LNCAP (cell line): ENCODE data around the gene CCDC141.

Experiments
- TF ChIP-seq, protein P1 (sequence below): fragments of 450-650 bp; IDR thresholded peaks from 2 replicates; pipeline ENCODE4 v1.5.1; 2017; ENCODE audit warnings: mild to moderate bottlenecking

CCDC141 gene

DNA sequence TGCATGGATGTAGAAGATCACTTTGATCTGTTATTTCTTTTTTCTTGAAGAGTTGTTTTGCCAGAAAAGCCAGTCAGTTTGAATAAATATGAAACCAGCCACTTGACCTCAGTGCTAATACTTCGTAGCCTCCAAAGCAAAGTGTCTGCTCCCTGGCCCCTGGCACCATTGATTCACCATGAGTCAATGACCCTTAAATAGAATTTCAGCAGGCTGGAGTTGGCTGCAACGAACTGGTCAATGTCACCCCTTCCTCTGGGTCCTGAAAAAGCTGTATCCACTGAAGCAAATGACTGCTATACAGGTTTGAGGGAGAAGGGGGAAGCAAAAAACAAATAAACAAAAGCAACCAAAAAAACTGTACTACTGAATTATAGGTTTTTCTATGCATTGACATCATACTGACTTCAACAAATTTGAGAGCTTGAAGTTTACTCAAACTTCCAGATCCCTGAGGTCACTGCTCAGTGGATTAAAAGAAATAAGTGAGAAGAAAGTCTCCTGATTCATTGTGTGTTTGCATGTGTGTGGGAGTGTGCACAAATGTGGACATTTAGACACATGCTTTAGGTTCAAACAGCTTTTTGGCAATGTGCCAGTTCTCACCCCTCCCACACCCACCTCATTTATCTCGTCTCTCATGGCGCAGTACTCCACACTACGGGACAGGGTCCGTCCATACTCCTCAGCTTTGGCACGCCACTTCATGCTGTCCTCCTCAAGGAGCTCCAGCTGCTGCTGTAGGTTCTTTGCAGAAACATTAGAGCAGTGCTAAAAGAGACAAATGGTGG is 184.6 kb downstream of the CCDC141 start:
- TF ChIP-seq, protein P1, sequence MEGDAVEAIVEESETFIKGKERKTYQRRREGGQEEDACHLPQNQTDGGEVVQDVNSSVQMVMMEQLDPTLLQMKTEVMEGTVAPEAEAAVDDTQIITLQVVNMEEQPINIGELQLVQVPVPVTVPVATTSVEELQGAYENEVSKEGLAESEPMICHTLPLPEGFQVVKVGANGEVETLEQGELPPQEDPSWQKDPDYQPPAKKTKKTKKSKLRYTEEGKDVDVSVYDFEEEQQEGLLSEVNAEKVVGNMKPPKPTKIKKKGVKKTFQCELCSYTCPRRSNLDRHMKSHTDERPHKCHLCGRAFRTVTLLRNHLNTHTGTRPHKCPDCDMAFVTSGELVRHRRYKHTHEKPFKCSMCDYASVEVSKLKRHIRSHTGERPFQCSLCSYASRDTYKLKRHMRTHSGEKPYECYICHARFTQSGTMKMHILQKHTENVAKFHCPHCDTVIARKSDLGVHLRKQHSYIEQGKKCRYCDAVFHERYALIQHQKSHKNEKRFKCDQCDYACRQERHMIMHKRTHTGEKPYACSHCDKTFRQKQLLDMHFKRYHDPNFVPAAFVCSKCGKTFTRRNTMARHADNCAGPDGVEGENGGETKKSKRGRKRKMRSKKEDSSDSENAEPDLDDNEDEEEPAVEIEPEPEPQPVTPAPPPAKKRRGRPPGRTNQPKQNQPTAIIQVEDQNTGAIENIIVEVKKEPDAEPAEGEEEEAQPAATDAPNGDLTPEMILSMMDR = no peak

DNA sequence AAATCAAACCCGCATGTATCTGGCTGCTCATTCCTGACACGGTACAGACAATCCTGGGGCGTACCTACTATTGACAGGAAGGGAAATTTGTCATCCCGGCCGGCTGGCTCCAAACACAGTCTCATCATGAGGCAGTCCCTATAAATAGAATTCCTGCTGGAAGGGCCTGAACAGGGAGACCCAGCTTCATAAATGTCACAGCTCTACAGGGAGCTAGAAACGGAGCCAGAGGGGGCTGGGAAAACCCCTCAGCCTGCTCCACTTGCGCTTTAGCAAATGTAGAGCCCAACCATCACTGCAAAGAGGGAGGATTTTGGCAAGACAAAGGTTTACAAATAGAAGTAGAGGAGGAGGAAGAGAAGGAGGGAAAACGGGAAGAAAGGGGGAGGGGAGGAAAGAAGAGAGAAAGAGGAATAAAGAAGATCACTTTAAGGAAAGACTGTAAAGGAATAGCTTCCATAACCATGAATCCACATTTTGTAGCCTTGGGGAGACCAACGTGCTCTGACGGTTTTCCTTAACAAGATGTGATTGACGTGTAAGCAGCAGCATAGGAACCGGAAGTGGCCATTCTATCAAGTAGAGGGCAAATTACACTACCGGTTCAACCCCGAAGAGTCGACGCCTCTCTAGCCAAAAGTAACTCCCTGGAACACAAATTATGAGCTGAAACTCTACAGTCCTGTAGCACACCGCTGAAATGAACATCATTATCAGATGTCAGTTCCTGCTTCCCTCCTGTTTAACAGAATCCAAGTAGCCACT is 185.9 kb downstream of the CCDC141 start:
- TF ChIP-seq, protein P1 = no peak

DNA sequence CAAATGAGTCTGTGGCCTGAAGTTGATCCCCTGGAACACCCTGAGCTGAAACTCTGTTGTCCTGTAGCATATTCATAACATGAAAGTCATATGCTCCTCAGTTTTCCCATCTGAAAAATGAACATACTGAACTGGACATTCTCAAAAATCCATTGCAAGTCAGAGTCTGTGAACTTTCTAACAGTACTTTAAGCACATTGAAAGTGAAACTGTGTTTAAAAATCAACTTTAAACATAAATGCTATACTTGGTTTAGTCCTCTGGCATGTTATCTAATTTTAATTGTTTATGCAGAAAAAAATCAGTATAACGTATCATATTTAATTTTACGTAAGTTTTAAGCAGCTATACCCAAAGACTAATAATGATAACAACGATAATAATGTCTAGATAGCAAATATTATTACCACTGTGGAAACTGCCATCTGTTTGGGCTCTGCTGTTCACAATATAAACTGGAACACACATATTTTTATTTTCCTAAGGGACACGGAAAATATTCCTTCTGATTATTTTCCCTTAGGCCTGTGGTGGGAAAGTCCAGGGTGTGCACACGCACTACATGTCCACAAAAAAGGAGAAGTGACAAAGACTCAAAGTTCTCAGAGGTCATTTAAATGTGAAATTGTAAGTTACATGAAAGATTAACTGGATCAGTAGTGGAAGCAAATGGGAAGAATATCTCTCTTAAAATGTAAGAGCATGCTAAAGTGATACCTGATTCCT is 186.6 kb downstream of the CCDC141 start:
- TF ChIP-seq, protein P1 = no peak

DNA sequence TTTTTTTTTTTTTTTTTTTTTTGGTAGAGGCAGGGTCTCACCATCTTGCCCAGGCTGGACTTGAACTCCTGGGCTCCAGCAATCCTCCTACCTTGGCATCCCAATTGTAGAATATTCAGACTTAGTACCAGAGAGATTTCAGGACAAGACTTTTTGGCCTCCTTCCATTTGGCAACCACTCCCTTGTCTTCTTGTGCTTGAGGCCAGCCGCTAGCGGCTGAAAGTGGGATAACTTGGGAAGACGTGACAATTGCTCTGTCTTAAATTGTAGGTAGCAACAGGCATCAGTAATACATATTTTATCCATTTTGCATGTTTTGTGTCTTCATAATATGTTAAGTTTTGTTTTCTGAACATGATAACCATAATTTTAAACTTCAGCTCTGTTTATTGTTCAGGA is 189.4 kb downstream of the CCDC141 start:
- TF ChIP-seq, protein P1 = no peak

DNA sequence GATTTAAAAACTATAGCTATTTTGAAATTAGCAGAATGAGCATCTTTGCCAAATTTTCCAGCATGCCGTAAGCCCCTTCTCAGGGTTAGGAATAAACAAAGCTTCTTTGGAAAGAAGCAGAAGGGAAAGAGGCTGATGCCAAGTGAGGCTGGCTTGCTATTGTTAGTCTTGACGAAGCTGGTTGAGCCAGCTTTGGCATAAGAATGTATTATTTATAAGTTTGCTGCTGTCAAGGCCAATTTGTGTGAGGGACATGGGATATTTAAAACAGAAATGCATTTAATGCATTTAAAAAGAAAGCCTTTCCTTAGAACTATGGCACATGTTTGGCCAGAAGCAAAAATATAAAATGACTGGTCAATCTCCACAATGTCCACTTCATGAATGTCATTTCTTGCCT is 190.2 kb downstream of the CCDC141 start:
- TF ChIP-seq, protein P1 = no peak

DNA sequence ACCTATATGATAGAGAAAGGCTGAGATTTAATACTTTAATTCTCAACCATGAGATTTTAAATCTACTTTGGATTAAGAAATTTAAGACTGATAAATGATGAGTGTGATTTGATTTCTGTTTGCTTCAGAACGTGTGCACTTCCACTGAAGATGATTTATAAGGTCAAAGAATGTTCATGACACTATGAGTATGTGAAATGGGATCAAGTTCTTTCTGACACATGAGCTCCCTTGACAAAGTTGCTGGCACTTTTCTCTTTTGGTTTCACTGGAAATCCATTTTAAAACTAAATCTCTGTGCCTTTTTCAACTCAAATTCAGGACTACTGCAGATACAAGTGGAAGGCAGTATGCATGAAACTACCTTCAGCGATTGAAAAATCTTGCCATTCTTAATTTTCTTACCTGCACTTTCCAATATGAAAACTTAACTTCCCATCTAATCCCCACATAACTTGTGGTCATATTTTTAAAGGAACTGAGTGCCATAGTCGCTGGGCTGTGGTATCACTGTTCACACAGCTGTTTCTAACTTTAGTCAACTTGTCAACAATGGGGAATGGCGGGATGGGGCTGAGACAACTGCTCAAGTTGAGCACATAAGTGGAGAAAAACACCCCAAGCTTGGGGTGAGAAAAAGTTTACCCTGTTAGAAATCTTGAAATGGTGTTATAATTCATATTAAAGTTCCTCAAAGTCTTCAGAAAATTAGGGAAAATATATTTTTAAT is 190.9 kb downstream of the CCDC141 start:
- TF ChIP-seq, protein P1 = no peak

DNA sequence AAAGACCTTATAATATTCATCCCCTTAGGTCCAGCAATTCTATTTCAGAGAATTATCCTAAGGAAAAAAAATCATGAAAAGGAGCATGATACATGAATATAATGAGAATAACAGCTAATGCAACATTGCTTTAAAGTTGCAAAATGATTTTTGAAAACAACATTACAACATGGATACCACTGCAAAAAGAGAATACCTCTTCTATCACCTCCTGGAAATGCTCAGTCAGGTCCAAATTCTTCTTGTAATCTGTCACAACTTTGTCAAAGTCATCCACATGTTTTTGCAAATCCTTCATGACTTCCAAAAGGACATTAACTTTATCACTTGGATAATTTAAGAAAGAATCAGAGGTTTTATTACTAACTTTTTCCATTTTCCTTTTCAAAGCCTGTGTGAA is 194.8 kb downstream of the CCDC141 start:
- TF ChIP-seq, protein P1 = no peak
